ENCODE data around the gene ZNF354B. TPM values are rescaled to one million over a fixed set of nuclear protein-coding genes. Genes with fewer than 3 reads are reported as not detected.
A peak's percentile ranks its signal among the peaks of the same experiment; 100 is the strongest.
"Not testable (repeated sequence)": the region's sequence is repeated elsewhere in the genome, so short reads cannot be mapped to it uniquely, and the experiment has no call there.

The ZNF354B gene
- total and polyA plus RNA-seq, 2 experiments from 2014 or later, result 3.4 to 4.9 TPM

DNA sequence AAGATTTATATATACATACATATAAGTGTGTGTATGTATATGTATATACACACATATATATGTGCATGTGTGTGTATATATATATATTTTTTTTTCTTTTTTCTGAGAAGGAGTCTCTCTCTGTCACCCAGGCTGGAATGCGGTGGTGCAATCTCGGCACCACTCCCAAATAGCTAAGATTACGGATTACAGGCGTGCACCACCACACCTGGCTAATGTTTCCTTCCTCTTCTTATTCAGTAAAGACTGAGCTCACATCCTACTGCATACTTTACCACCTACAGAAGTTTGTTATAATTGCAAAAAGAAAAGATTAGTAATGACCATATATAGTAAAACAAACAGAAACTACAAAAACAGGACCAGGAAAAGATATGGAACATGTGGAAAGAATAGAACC is 23.1 kb upstream of the ZNF354B start:
- no peak for DNase-seq
- no peaks in the 10 kb centered on the region for H3K9me2 ChIP-seq (ENCODE audit: insufficient read depth)
- H3F3A ChIP-seq (ENCODE audit: insufficient read depth), result no peaks in the 10 kb centered on the region
- no peak overlapping the region for H2AFZ ChIP-seq
- no peaks in the 10 kb centered on the region for H4K20me1 ChIP-seq (ENCODE audit: insufficient read depth)
- no peaks in the 10 kb centered on the region for H3K79me2 ChIP-seq (ENCODE audit: insufficient read depth)
- H3K4me3 ChIP-seq, result no peak overlapping the region
- in situ Hi-C loops (cut with MboI), result no loop called here
- H3K4me2 ChIP-seq (ENCODE audit: unreplicated experiment), result no peak overlapping the region
- H3K9me3 ChIP-seq (ENCODE audit: low read depth), result no peaks in the 10 kb centered on the region
- WGBS, 2 experiments (ENCODE audit: low coverage in 1 of 2, low lambda C conversion rate in 2 of 2, missing lambda C conversion rate in 2 of 2), result 45 to 49% methylated on average over 4 of the region's 4 CpGs
- no peak overlapping the region for H3K27ac ChIP-seq
- H3K9ac ChIP-seq, result no peak overlapping the region
- H3K27me3 ChIP-seq (replicated peaks; ENCODE audit: insufficient read depth), result no peaks in the 10 kb centered on the region
- H3K4me1 ChIP-seq (ENCODE audit: insufficient read depth), result no peaks in the 10 kb centered on the region
- no peak for TF ChIP-seq EZH2 (IDR thresholded peaks at IDR 0.05; ENCODE audit: insufficient read depth, poor library complexity, severe bottlenecking)
- TF ChIP-seq EZH2phosphoT487 (IDR thresholded peaks at IDR 0.05; ENCODE audit: insufficient read depth, low read depth), result no peak
- no peaks in the 10 kb centered on the region for H3K36me3 ChIP-seq (ENCODE audit: low read depth)

DNA sequence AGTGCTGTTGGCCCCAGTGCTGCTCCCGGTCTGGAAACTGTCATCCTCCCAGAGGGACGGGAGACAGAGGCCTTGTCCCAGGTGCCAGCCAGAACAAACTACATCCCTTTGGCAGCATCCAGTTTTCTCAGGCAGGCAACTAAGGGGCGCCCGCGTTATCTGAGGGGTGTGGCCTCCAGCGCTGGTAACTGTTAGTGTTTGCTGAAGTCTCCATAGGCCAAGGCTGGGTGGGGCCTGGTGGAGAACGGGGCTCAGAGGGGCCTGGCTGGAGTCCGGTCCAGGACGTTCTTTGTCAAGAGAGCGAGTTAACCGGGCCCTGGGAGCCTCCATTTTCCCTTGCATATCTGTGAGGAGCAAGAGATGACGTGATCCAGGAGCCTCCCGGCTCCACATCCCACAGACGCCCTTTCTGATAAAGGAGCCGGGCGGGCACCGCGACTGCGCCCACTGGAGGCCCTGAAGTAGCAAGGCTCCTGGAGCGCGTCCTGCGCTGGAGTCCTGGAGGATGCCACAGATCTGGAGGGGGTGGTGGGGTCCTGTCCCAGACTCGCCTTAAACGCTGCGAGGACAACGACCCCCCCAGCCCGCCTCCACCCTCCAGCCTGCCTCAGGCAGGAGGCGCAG is 20.9 kb upstream of the ZNF354B start:
- H3K4me3 ChIP-seq; H3K27ac ChIP-seq; H3F3A ChIP-seq (ENCODE audit: insufficient read depth); H3K9me3 ChIP-seq (ENCODE audit: low read depth); H4K20me1 ChIP-seq (ENCODE audit: insufficient read depth); DNase-seq; H3K9me2 ChIP-seq (ENCODE audit: insufficient read depth); H3K79me2 ChIP-seq (ENCODE audit: insufficient read depth); H3K4me1 ChIP-seq (ENCODE audit: insufficient read depth); H3K36me3 ChIP-seq (ENCODE audit: low read depth); H2AFZ ChIP-seq; H3K9ac ChIP-seq; in situ Hi-C loops (cut with MboI); H3K4me2 ChIP-seq (ENCODE audit: unreplicated experiment); H3K27me3 ChIP-seq (replicated peaks; ENCODE audit: insufficient read depth): not testable (repeated sequence)
- 48 to 60% methylated on average over 20 to 27 of the region's 28 CpGs for WGBS, 2 experiments (ENCODE audit: low coverage in 1 of 2, low lambda C conversion rate in 2 of 2, missing lambda C conversion rate in 2 of 2)

DNA sequence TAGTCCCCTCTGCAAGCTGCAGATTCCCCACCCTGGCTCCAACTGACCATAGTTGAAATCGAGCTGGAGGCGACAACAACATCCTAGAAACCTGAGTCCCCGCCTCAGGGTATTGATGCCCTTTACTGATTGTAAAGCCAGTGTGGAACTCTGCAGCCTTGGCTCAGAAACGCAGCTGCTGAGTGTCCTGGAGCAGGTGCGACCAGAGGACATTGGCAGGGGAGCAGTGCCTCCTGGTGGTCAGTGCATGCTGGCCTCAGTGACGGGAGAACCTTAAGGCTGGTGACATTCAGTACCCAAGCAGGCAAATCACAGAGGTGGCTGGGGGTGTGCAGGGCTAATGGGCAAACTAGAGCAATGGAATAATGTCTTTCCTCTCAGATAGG is 20.4 kb upstream of the ZNF354B start:
- Histone ChIP-seq H3K27me3 (replicated peaks; ENCODE audit: insufficient read depth) (no peaks in the 10 kb centered on the region), H3K9me3 (ENCODE audit: low read depth) (no peaks in the 10 kb centered on the region), H3K4me1 (ENCODE audit: insufficient read depth) (no peaks in the 10 kb centered on the region), H3K9ac (no peak overlapping the region), H3K4me3 (no peak overlapping the region), H3K27ac (no peak overlapping the region), H2AFZ (no peak overlapping the region), H3K79me2 (ENCODE audit: insufficient read depth) (no peaks in the 10 kb centered on the region), H3K4me2 (ENCODE audit: unreplicated experiment) (no peak overlapping the region), H3K9me2 (ENCODE audit: insufficient read depth) (no peaks in the 10 kb centered on the region), H3F3A (ENCODE audit: insufficient read depth) (no peaks in the 10 kb centered on the region), H4K20me1 (ENCODE audit: insufficient read depth) (no peaks in the 10 kb centered on the region), H3K36me3 (ENCODE audit: low read depth) (no peaks in the 10 kb centered on the region)
- TF ChIP-seq EZH2 (IDR thresholded peaks at IDR 0.05; ENCODE audit: insufficient read depth, poor library complexity, severe bottlenecking) (no peak), EZH2phosphoT487 (IDR thresholded peaks at IDR 0.05; ENCODE audit: insufficient read depth, low read depth) (no peak)
- 19 to 22% methylated on average over 6 of the region's 6 CpGs for whole genome bisulfite sequencing, 2 experiments (ENCODE audit: low coverage in 1 of 2, low lambda C conversion rate in 2 of 2, missing lambda C conversion rate in 2 of 2)
- DNase-seq, result peak; percentile 35
- in situ Hi-C loops (cut with MboI), result no loop called here

DNA sequence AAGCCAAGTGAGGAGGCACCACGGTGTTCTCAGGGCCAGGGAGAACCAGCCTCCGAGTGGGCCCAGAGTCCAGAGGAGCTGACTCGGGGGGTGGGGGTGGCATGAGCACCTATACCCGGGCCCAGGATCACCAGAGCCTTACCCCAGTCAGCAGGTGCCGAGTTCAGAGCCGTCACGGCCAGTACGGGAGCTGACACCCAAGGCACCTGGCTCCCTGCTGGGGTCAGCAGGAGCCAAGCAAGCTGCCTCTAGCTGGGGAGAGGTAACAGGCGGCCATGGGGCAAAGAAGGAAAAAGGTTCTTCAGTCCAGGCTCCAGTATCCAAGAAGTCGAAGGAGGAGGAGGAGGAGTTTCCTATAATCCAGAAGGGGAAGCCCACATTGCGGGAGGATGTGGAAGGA is 19.4 kb upstream of the ZNF354B start:
- in situ Hi-C loops (cut with MboI); H3F3A ChIP-seq (ENCODE audit: insufficient read depth); H3K4me1 ChIP-seq (ENCODE audit: insufficient read depth); H3K27me3 ChIP-seq (replicated peaks; ENCODE audit: insufficient read depth); H2AFZ ChIP-seq; H3K79me2 ChIP-seq (ENCODE audit: insufficient read depth); H3K9me3 ChIP-seq (ENCODE audit: low read depth); H3K36me3 ChIP-seq (ENCODE audit: low read depth); H3K27ac ChIP-seq; H3K9ac ChIP-seq; H3K4me3 ChIP-seq; H3K4me2 ChIP-seq (ENCODE audit: unreplicated experiment); H3K9me2 ChIP-seq (ENCODE audit: insufficient read depth); DNase-seq; H4K20me1 ChIP-seq (ENCODE audit: insufficient read depth): not testable (repeated sequence)
- WGBS, 2 experiments (ENCODE audit: low coverage in 1 of 2, low lambda C conversion rate in 2 of 2, missing lambda C conversion rate in 2 of 2), result 32 to 41% methylated on average over 10 to 11 of the region's 11 CpGs

DNA sequence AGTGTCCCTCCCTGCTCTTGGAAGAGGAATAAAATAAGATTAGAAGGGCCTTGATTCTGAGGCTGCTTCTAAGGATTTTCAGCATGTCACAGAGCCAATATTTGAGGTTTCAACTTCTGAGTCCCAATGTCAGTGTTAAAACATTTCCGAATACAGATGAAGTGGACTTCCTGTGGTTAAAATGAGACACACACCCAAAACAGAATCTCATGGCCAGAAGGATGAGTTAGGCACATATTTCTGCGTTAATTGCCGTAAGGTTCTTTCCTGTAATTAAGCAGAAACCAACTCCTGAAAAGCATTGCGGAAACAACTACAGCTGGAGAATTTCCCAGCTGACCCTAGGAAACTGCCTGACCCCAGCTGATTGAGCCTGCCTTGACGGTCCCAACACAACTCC is 10.4 kb upstream of the ZNF354B start:
- Histone ChIP-seq H4K20me1 (ENCODE audit: insufficient read depth) (no peaks in the 10 kb centered on the region), H3K27me3 (replicated peaks; ENCODE audit: insufficient read depth) (no peaks in the 10 kb centered on the region), H3K79me2 (ENCODE audit: insufficient read depth) (no peaks in the 10 kb centered on the region), H3K9me3 (ENCODE audit: low read depth) (no peaks in the 10 kb centered on the region), H3K9ac (no peak overlapping the region), H2AFZ (no peak overlapping the region), H3K9me2 (ENCODE audit: insufficient read depth) (no peaks in the 10 kb centered on the region), H3K4me3 (no peak overlapping the region), H3K4me2 (ENCODE audit: unreplicated experiment) (no peak overlapping the region), H3K4me1 (ENCODE audit: insufficient read depth) (no peaks in the 10 kb centered on the region), H3K27ac (no peak overlapping the region), H3K36me3 (ENCODE audit: low read depth) (no peaks in the 10 kb centered on the region), H3F3A (ENCODE audit: insufficient read depth) (no peaks in the 10 kb centered on the region)
- in situ Hi-C loops (cut with MboI), result no loop called here
- no peak for DNase-seq
- TF ChIP-seq EZH2 (IDR thresholded peaks at IDR 0.05; ENCODE audit: insufficient read depth, poor library complexity, severe bottlenecking) (no peak), EZH2phosphoT487 (IDR thresholded peaks at IDR 0.05; ENCODE audit: insufficient read depth, low read depth) (no peak)
- WGBS, 2 experiments (ENCODE audit: low coverage in 1 of 2, low lambda C conversion rate in 2 of 2, missing lambda C conversion rate in 2 of 2), result 67 to 75% methylated on average over 5 of the region's 5 CpGs
